Epithelial cell of prostate (primary cell): Measurements from ENCODE around the gene SLC25A42.

ENCODE experiments used
- DNase-seq: peaks from one replicate; pipeline ENCODE4 v3.0.0-alpha.2; 2011; ENCODE audit warnings: low read depth, low spot score
- H3K27ac ChIP-seq: fragments of 450-650 bp; 2 replicates; pipeline ENCODE4 v1.5.1; 2017; ENCODE audit warnings: mild to moderate bottlenecking

Gene SLC25A42

GRCh38 chr19:19154768-19155494, 91.1 kb downstream of the SLC25A42 start:
- H3K27ac ChIP-seq = no peak overlapping the region
- no peak for DNase-seq

- DNase-seq = no peak
- H3K27ac ChIP-seq = no peak overlapping the region
Observed at GRCh38 chr19:19155495-19156219, 91.9 kb downstream of the SLC25A42 start.

GRCh38 chr19:19157808-19158207, 94.0 kb downstream of the SLC25A42 start:
- no peak overlapping the region for H3K27ac ChIP-seq

GRCh38 chr19:19159534-19159933, 95.7 kb downstream of the SLC25A42 start:
- no peak for DNase-seq

More at GRCh38 chr19:19157808-19158207, 94.0 kb downstream of the SLC25A42 start:
- DNase-seq = no peak

GRCh38 chr19:19160461-19161035, 96.8 kb downstream of the SLC25A42 start:
- DNase-seq = no peak
- no peak overlapping the region for H3K27ac ChIP-seq

More at GRCh38 chr19:19159534-19159933, 95.7 kb downstream of the SLC25A42 start:
- H3K27ac ChIP-seq = no peak overlapping the region

GRCh38 chr19:19162495-19162894, 98.7 kb downstream of the SLC25A42 start:
- DNase-seq = no peak
- H3K27ac ChIP-seq = no peak overlapping the region
